K562 (cell line): ENCODE measurements around the gene NVL. TPM values are rescaled to one million over a fixed set of nuclear protein-coding genes. Genes with fewer than 3 reads are reported as not detected.

Source experiments
- ATAC-seq: fragments of 200-7000 bp; cut with Tn5 transposase; 3 replicates; pipeline ENCODE4 v1.9.1; 2020; ENCODE audit warnings: moderate library complexity
- BruUV-seq: library from RNA; stranded (reverse); fragments of 400-500 nt; replicated peaks from 2 replicates; lab custom pipeline; 2021; lab: Mats Ljungman, UMichigan
- CTCF ChIA-PET: fragments of 300-600 bp; formaldehyde crosslinking; extraction: SDS; loops from one replicate; lab custom pipeline; 2021; ENCODE audit warnings: low intra/inter-chr PET ratio; lab: Yijun Ruan, JAX
- POLR2A ChIA-PET: fragments of 300-600, 350-650 bp; sonication (Branson Sonifier 250); formaldehyde crosslinking; extraction: SDS; loops from one replicate; lab custom pipeline; 2021; ENCODE audit warnings: antibody characterized with exemption, inconsistent platforms; lab: Yijun Ruan, JAX
- DNase-seq, 4 experiments: peaks; one replicate each; pipeline versions ENCODE4 v3.0.0 to v3.0.0-alpha.2; 2011 to 2018; ENCODE audit warnings: low spot score in 3 of 4, mixed read lengths in 3 of 4; ENCODE audit errors: extremely low read depth in 1 of 4
- FAIRE-seq: peaks from 2 replicates; lab custom pipeline; 2011; peaks lifted over from hg19 to GRCh38; lab: Jason Lieb, UNC
- H2AFZ ChIP-seq: 2 replicates; pipeline ENCODE4 v1.6.0; 2011; ENCODE audit warnings: low read depth, low read length, control low read depth, inconsistent platforms
- H3K27ac ChIP-seq: fragments of 200-600 bp; 3 replicates; pipeline ENCODE4 v1.8.0; 2011; ENCODE audit warnings: low read depth, mild to moderate bottlenecking, control low read depth, inconsistent platforms, low read length, moderate library complexity, mixed read lengths; ENCODE audit errors: extremely low read depth
- H3K27me3 ChIP-seq, 2 experiments: fragments of 300-600 bp in 1 of 2; 2 replicates in 1 of 2; 3 replicates in 1 of 2; pipeline versions ENCODE4 v1.6.0 to v1.8.0; 2011; ENCODE audit warnings: inconsistent platforms in 2 of 2, low read length in 2 of 2, mild to moderate bottlenecking in 1 of 2, mixed read lengths in 1 of 2, moderate library complexity in 1 of 2; ENCODE audit not compliant: control insufficient read depth in 2 of 2, insufficient read depth in 2 of 2
- H3K36me3 ChIP-seq: fragments of 300-600 bp; 3 replicates; pipeline ENCODE4 v1.8.0; 2011; ENCODE audit warnings: mild to moderate bottlenecking, low read length, inconsistent platforms; ENCODE audit not compliant: control insufficient read depth, insufficient read depth
- H3K4me1 ChIP-seq, 2 experiments: fragments of 200-600 bp in 1 of 2; replicated peaks in 1 of 2; 2 replicates in 1 of 2; 3 replicates in 1 of 2; pipeline versions ENCODE4 v1.5.1 to v1.8.0; 2011; ENCODE audit warnings: inconsistent platforms in 2 of 2, low read length in 2 of 2, mild to moderate bottlenecking in 1 of 2, mixed read lengths in 1 of 2, moderate library complexity in 1 of 2; ENCODE audit not compliant: control insufficient read depth in 2 of 2, insufficient read depth in 2 of 2
- H3K4me2 ChIP-seq: 2 replicates; pipeline ENCODE4 v1.6.1; 2011; ENCODE audit warnings: low read length, control low read depth, inconsistent platforms, mixed read lengths; ENCODE audit not compliant: insufficient read depth
- H3K4me3 ChIP-seq: fragments of 200-600 bp; sonication (generic), shearing (Covaris generic); 2 replicates; pipeline ENCODE4 v1.5.1; 2016; ENCODE audit warnings: control low read depth, inconsistent platforms
- H3K79me2 ChIP-seq: fragments of 200-600 bp; 3 replicates; pipeline ENCODE4 v1.8.0; 2011; ENCODE audit warnings: low read length, inconsistent platforms; ENCODE audit not compliant: control insufficient read depth, insufficient read depth
- H3K9ac ChIP-seq, 2 experiments: 2 replicates each; pipeline versions ENCODE4 v1.6.0 to v1.6.1; 2011; ENCODE audit warnings: low read depth in 2 of 2, low read length in 2 of 2, control low read depth in 1 of 2, inconsistent platforms in 1 of 2, mild to moderate bottlenecking in 1 of 2, mixed read lengths in 1 of 2; ENCODE audit not compliant: insufficient read depth in 1 of 2
- H3K9me1 ChIP-seq: one replicate; pipeline ENCODE4 v1.6.0; 2011; ENCODE audit warnings: inconsistent platforms, mild to moderate bottlenecking, low read length, moderate library complexity; ENCODE audit not compliant: control insufficient read depth, insufficient read depth
- H3K9me3 ChIP-seq: replicated peaks from 2 replicates; pipeline ENCODE4 v1.5.1; 2011; ENCODE audit warnings: low read depth, low read length, inconsistent platforms; ENCODE audit not compliant: control insufficient read depth, insufficient read depth
- H4K20me1 ChIP-seq: replicated peaks from 2 replicates; pipeline ENCODE4 v1.6.1; 2011; ENCODE audit warnings: low read length, inconsistent platforms, mixed read lengths; ENCODE audit not compliant: control insufficient read depth, insufficient read depth
- CBFA2T3 ChIP-seq: fragments of 450-650 bp; IDR thresholded peaks from 2 replicates; pipeline ENCODE4 v1.6.1; 2017
- ID3 ChIP-seq, 2 experiments: fragments of 250-450 bp in 1 of 2; fragments of 450-650 bp in 1 of 2; sonication (Bioruptor Pico) in 1 of 2; IDR thresholded peaks; 2 replicates each; pipeline versions ENCODE4 v1.6.1 to v1.8.0; 2016 to 2021; ENCODE audit warnings: mild to moderate bottlenecking in 2 of 2, moderate library complexity in 2 of 2, missing compliant biosample characterization in 1 of 2, missing genetic modification characterization in 1 of 2
- MTA1 ChIP-seq: fragments of 450-650 bp; IDR thresholded peaks from 2 replicates; pipeline ENCODE4 v1.6.1; 2017; ENCODE audit warnings: borderline replicate concordance
- MTA3 ChIP-seq: fragments of 450-650 bp; formaldehyde crosslinking; IDR thresholded peaks from 2 replicates; pipeline ENCODE4 v1.6.1; 2017; ENCODE audit warnings: mild to moderate bottlenecking, borderline replicate concordance
- NR3C1 ChIP-seq: sonication (generic); formaldehyde crosslinking; IDR thresholded peaks from 2 replicates; pipeline ENCODE4 v1.8.1; 2022; ENCODE audit warnings: missing genetic modification reagents
- PML ChIP-seq: IDR thresholded peaks from 2 replicates; pipeline ENCODE4 v1.6.1; 2012; ENCODE audit warnings: low read length, inconsistent platforms
- POLR2AphosphoS2 ChIP-seq: IDR thresholded peaks from 2 replicates; pipeline ENCODE4 v1.6.1; 2012; ENCODE audit warnings: low read length, improper control_type of control experiment
- RBM14 ChIP-seq: fragments of 200-400 bp; formaldehyde crosslinking; IDR thresholded peaks from 2 replicates; pipeline ENCODE4 v1.6.1; 2018; ENCODE audit warnings: low read depth, mild to moderate bottlenecking, low read length, moderate library complexity, borderline replicate concordance; ENCODE audit not compliant: insufficient read depth
- SMARCA4 ChIP-seq: fragments of 450-650 bp; IDR thresholded peaks from 2 replicates; pipeline ENCODE4 v1.6.1; 2016
- SOX6 ChIP-seq: fragments of 450-650 bp; IDR thresholded peaks from 2 replicates; pipeline ENCODE4 v1.6.1; 2014; ENCODE audit warnings: mild to moderate bottlenecking
- SRF ChIP-seq, 2 experiments: fragments of 250-450, 450-650 bp in 1 of 2; sonication (Bioruptor Pico) in 1 of 2; sonication (generic) in 1 of 2; formaldehyde crosslinking; IDR thresholded peaks; 2 replicates each; pipeline versions ENCODE4 v1.5.0 to v1.5.1; 2020 to 2022; ENCODE audit warnings: mild to moderate bottlenecking in 1 of 2, missing genetic modification reagents in 1 of 2
- TARDBP ChIP-seq: fragments of 450-650 bp; IDR thresholded peaks from 2 replicates; pipeline ENCODE4 v1.6.1; 2016
- ZNF431 ChIP-seq: sonication (generic); formaldehyde crosslinking; IDR thresholded peaks from 2 replicates; pipeline ENCODE4 v1.8.0; 2022; ENCODE audit warnings: mild to moderate bottlenecking, missing genetic modification reagents
- WGBS: fragments of 100-300 bp; shearing (Covaris generic); methylation state at CpG from one replicate; pipeline ENCODE4 v1.1.6; 2016; ENCODE audit warnings: low coverage, mixed read lengths; ENCODE audit not compliant: insufficient coverage; ENCODE audit errors: missing lambda C conversion rate; 5-methylcytosine and 5-hydroxymethylcytosine counted together
- in situ Hi-C: fragments of 300-500 bp; cut with MboI; formaldehyde crosslinking; loops from 4 replicates; pipeline ENCODE4 v1.15.0; 2018; ENCODE audit warnings: inconsistent platforms, mixed read lengths
- intact Hi-C: fragments of 100-400 bp; cut with micrococcal nuclease; formaldehyde crosslinking; loops from 2 replicates; pipeline ENCODE4 v1.14.2; 2022
- polyA plus RNA-seq, 8 experiments: library from polyadenylated mRNA; depleted of rRNA in 4 of 8; stranded (reverse) in 5 of 8; unstranded in 3 of 8; fragments of >200 nt; fragmentation: Nextera tagmentation in 2 of 8; fragmentation: Illumina TruSeq in 1 of 8; extraction: Ambion mirVana in 2 of 8; extraction: Trizol in 1 of 8; gene quantifications; 2 replicates each; pipeline versions ENCODE4 v1.2.1 to v1.2.3, GENCODE V29; 2011 to 2014; ENCODE audit warnings: inconsistent platforms in 1 of 8, missing spikeins in 1 of 8
- total RNA-seq, 7 experiments: library from RNA; depleted of rRNA in 6 of 7; stranded (reverse); fragments of >200 nt in 6 of 7; fragmentation: Illumina TruSeq in 2 of 7; extraction: Trizol in 2 of 7; gene quantifications; 2 replicates each; pipeline versions ENCODE4 v1.2.1 to v1.2.3, GENCODE V29; 2011 to 2021; ENCODE audit warnings: low replicate concordance in 1 of 7

The NVL gene
- total and polyA plus RNA-seq, 9 of the 15 experiments (the other 6 are each of a cell fraction or from before 2014, with no cell fraction given): 32.5 to 86.6 (median 62.9) TPM

- Histone ChIP-seq H3K27me3 (no peaks in the 10 kb centered on the region), H3K4me2 (no peak overlapping the region), H3K4me3 (no peak overlapping the region), H2AFZ (no peak overlapping the region), H4K20me1 (no peaks in the 10 kb centered on the region; the same call in 1 of the 2 replicates), H3K9me1 (no peaks in the 10 kb centered on the region), H3K79me2 (no peaks in the 10 kb centered on the region), H3K4me1 (peaks cover 15 to 19% of the 10 kb centered on the region in 2 experiments; a peak in 4 of 5 replicates), H3K27ac (no peak overlapping the region), H3K9ac (no peak overlapping the region; a peak in 1 of 4 replicates), H3K36me3 (no peaks in the 10 kb centered on the region), H3K9me3 (no peaks in the 10 kb centered on the region)
- intact Hi-C loops (loop anchor here (5.0 kb wide), 1 partner anchor 119 kb away; the partner anchor contains the start of gene NVL), in situ Hi-C loops (no loop called here)
- POLR2A ChIA-PET: interaction anchor here (0.6 to 1.3 kb wide), 4 partner anchors 9 to 216 kb away, joined by 3 to 6 read pairs (median 4); no protein-coding TSS in a partner anchor
- CTCF ChIA-PET: no interaction called here
- BruUV-seq: no TSS peak
- DNase-seq (peak; percentile 52 to 72 (median 59)), ATAC-seq (peak; percentile 77), FAIRE-seq (peak; percentile 65)
- 14% methylated on average over 4 of the region's 4 CpGs for WGBS
- TF ChIP-seq SMARCA4 (peak; percentile 37; the same call in 1 of the 2 replicates), SRF (CRISPR knock-in tag; IDR thresholded peaks at IDR 0.05) (peak in 1 of 2 experiments; percentile 96; a peak in 2 of 4 replicates), CBFA2T3 (peak; percentile 50), PML (peak; percentile 14; the same call in 1 of the 2 replicates), ID3 (CRISPR knock-in tag; IDR thresholded peaks at IDR 0.05) (no peak), ID3 (tag; IDR thresholded peaks at IDR 0.05) (0 out of 2 replicates have a peak, but pooled peaks have one; percentile 24), POLR2AphosphoS2 (no peak), RBM14 (no peak), TARDBP (peak; percentile 48; the same call in 1 of the 2 replicates), ZNF431 (CRISPR knock-in tag) (no peak), MTA1 (peak; percentile 28; the same call in 1 of the 2 replicates), MTA3 (peak; percentile 62; the same call in 1 of the 2 replicates), SOX6 (peak; percentile 26; the same call in 1 of the 2 replicates), NR3C1 (CRISPR knock-in tag) (no peak)
Observed at GRCh38 chr1:224213438-224214119, 116.4 kb downstream of the NVL start.
